DMS114 treated with DMSO at 0.1 percent for 48 hours (cell line): ENCODE results near the gene DEF6.

Source experiments
- DNase-seq: peaks from one replicate; lab custom pipeline; 2025; ENCODE audit not compliant: unreplicated experiment; lab: John Stamatoyannopoulos, UW

Gene DEF6

DNA sequence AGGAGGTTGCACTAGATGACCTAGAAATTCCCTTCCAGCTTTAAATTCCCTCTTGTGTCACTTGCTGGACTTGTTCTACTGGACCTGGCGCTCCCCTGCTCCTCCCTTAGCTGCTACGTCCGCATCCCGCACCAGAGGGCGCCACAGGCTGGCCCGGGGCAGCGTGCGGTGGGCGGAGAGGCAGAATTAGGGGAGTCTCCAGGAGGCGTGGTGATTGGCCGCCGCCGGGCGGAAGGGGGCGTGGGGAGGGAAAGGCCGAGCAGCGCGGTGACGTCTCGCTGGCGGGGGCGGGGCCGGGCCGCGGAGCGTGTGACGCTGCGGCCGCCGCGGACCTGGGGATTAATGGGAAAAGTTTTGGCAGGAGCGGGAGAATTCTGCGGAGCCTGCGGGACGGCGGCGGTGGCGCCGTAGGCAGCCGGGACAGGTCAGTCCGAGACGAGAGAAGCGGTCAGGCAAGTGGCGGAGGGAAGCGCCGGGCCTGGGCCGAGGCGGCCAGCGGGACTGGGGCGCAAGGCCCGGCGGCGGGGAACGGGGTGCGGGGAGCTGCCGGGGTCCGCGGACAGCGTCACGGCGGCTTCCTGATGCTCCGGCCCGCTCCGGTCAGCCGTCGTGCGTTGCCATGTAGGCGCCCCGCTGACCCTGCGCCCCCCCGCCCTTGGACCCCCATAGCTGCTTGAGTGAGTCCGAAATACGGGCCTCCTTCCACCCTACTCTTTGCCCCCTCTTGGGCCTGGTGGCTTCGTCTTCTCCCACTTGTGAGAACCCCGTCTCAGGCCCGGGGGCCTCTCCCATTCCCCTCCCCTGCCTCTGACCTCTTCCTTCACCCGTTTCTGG lies 44.9 kb downstream of the DEF6 start, which contains the start of gene PPARD:
PPARD (plus strand) TSS at position 301 of the 834 bp plus-strand sequence. CDS start 68,530 bp downstream, outside the sequence.
- DNase-seq: peak; percentile 97

DNA sequence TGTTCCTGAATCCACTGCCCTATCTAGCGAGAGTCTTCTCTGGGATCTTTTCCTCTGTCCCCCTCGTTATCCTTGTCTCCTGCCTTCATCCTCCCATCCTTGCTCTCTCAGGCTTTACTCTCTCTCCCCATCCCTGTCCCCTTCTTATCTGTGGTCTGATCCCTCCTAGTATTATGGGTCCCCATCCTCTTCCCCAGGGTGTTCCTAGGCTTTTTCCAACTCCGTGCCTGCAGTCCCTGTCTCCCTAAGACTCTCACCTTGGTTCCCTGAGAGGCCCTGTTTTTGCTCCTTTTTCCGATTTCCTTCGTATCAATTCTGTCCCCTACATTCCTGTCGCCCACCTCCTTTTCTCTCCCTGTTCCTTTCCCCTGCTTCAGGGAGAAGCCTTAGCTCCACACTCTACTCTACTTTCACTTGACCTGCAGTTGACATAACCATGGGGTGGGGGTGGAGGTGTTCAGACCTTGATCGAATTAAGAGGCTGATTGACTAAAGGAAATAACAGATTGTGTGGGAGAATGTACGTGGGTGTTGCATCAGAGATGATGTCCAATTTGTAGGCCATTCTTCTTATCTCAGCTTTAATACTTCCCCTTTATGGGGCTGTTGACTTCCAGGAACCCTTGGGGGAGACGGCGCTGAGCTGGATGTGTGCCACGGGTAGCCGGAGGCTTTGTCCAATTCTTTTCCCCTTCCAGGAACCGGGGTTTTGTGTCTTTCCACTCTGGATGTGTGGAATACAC lies 45.6 kb downstream of the DEF6 start:
- DNase-seq: no peak

DNA sequence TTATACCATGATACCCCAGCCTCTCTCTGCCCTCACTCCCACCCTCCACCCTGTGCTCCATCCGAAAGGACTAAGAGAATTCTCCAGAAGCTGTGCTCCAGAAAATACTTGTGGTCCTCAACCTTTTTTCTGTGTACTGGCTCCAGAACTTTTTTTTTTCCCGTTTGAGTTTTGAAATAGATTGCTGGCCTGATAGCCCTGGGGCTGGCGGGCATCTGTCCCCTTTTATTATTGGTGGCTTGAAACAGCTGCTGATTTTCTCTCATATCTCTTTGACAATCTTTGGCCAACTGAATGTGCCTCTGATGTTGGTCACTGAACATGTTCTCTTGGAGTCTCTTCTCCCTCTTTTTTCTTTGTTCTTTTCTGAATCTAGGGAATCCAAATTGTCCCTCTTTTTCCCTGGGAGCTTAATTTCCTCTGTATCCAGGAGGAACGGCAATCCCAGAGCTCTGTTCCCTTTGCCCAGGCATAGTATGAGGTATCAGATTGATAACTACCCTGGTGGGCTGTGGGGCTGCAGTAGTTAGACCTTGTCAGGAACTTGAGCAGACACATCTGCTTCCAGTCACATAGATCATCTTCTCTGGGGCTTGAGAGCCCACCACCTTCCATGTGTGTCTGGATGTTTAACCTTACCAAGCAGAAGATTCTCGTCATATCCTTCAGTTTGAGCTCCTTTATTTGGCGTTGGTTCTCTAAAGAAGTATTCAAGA lies 46.4 kb downstream of the DEF6 start:
- DNase-seq: no peak

DNA sequence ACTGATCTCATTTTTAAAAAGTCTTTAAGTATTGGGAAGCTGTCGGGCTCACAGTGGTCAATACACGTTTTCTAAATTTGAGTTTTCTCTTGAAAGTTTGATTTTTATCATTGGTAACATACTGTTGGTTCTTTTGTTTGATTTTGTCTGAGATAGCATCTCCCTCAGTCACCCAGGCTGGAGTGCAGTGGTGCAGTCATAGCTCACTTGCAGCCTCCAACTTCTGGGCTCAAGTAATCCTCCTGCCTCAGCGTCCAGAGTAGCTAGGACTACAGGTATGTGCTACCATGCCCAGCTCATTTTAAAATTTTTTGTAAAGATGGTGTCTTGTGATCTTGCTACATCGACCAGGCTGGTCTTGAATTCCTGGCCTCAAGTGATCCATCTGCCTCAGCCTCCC lies 53.8 kb downstream of the DEF6 start:
- DNase-seq: no peak

DNA sequence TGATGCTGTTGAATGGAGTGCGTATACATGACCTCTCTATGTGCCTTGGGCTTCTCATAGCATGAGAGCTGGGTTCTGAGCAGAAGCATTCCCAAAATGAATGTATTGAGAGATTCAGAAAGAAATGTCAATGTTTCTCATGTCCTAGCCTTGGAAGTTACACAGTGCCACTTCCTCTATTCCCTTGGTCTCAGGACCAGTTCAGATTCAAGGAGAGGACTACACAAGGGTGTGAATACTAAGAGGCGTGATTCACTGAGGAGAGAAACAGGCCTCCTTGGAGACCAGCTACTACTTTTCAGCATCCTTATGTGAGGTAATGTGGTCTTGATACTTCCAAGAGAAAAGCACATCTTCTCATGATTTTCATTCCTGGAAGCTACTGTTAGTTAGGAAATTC lies 55.1 kb downstream of the DEF6 start:
- no peak for DNase-seq

DNA sequence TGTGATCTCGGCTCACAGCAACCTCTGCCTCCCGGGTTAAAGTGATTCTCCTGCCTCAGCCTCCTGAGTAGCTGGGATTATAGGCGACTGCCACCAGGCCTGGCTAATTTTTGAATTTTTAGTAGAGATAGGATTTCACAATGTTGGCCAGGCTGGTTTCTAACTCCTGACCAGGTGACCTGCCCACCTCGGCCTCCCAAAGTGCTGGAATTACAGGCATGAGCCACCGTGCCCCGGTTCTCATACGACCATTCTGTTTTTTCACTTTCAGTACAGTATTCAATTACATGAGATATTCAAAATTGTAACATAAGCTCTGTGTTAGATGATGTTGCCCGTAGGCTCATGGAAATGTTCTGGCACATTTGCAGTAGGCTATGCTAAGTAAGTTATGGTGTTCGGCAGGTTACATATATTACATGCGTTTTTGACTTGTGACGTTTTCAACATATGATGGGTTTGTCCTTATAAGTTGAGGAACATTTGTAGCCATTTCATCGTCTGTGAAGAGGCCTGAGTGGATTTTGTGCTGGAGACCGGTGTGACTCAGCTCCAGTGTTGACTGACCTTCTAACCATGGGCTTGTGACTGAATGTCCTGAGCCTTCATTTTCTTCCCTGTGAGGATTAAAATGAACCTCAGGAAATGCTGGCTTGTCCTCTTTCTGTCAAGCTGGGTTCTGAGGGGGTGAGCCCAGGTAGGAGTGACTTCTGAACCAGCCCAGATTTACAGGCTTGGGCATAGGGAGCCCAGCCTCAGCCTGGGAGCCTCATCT lies 56.9 kb downstream of the DEF6 start:
- DNase-seq: no peak

DNA sequence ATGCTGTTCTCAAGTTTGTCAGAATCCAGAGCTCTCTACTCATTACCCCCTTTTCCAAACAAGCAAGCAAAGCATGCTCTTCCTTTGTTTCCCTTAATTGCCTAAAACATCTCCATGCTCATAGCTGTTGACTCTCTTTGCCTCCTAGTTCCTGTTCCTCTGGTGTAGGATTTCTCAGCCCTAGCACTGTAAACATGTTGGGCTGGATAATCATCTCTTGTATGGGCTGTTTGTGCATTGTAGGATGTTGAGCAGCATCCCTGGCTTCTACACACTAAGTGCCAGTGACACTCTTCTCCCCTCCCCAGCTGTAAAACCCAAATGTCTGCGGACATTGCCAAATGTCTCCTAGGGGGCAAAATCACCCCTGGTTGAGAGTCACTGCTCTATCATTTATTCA lies 58.8 kb downstream of the DEF6 start:
- no peak for DNase-seq

DNA sequence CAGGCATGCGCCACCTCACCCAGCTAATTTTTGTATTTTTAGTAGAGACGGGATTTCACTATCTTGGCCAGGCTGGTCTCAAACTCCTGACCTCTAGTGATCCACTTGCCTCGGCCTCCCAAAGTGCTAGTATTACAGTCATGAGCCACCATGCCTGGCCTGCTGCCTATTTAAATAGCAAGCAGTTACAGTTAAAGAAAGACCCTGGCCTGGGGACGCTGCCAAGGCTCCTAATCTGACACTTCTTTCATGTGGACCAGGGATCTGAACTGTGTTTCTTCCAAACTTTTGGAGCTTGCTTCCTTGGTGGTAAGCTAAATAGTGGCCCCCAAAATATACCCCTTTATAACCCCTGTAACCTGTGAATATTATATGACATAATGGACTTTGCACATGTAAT lies 60.1 kb downstream of the DEF6 start:
- no peak for DNase-seq

DNA sequence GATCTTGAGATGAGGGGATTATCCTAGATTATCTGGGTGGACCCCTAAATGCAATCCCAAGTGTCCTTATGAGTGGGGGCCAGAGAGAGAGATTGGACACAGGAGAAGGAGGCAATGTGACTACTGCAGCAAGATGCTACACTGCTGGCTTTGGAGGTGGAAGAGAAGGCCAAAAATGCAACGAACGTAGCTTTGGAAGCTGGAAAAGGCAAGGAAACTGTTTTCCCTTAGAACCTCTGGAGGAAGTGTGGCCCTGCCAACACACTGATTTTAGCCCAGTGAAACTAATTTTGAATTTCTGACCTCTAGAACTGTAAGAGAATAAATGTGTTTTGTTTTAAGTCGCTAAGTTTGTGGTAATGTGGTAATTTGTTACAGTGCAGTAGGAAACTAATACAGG lies 60.5 kb downstream of the DEF6 start:
- DNase-seq: no peak

DNA sequence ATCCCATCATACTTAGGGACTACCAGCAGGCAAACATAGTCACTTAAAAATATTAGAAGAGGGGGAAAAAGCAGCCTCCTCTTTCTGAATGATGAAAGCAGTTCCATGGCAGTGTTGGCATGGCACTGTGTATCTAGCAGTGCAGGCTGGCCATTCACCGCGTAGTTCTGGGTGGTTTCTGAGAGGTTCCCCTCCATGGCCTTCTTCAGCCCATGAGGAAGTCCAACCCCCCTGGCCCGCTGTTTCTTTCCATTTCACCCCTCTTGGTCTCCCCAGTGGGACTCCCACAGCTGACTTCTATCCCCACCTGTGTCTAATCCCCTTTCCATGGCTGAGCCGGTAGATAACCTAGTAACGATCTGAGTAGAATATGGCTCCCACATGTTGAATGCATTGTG lies 61.7 kb downstream of the DEF6 start:
- DNase-seq: no peak

DNA sequence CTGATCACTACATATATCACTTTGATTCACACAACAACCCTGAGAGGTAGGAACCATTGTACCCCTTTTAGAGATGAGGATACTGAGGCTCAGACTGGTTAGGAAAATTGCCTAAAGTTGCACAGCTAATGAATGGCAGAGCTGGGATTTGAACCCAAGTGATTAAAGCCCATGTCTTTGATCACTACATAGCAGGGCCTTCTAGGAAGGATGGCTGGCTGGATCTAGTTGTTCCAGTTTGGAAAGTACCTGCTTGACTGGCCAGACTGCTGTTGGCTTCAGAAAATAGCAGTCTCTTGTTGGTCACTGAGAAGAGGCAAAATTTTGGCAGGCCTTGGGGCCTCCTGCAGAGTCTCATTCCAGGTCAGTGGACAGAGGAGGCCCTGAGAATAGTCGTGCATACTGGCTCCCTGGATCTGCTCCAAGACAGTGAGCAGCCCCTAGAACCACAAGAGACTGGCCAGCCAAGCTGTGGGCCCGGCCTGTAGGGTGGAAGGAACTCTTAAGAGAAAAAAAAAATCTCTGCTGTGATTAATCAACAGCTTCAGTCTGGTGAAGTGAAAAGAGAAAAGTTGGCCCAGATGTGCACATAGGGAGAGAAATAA lies 62.2 kb downstream of the DEF6 start:
- no peak for DNase-seq

DNA sequence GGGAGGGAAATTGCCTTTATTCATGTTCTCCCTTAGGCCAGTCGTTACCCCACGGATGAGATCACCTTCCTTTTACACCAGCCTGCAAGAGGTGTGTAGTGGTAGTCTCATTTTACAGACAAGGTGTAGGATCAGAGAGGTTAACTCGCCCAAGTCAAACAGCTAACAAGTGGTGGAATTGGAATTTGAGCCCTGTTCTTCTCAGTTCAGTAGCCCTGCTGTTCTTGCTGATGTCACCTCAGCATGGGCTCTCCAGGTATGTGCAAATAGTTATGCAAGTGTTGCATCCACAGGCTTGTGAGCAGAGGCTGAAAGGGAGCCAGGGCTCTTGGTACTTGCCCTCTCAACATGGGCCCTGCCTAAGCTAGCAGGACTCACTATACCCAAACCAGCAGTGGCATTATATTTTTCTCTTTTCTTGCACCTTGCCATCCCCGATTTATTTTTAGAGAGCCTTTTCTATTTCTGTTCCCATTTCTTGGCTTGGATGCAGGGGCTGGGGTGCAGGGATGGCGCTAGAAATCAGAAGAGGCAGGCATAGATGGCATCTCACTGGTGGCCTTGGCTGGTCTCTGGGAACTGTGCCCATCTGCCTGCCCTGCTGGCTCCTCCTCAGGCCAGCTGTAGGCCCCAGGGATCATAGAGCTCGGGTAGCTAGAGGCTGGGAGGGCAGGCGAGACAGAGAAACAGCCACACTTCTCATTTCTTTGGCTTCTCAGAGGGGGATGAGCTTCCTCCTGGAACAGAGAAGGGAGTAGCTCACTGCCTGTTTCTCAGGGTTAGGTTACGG lies 62.9 kb downstream of the DEF6 start:
- DNase-seq: no peak

DNA sequence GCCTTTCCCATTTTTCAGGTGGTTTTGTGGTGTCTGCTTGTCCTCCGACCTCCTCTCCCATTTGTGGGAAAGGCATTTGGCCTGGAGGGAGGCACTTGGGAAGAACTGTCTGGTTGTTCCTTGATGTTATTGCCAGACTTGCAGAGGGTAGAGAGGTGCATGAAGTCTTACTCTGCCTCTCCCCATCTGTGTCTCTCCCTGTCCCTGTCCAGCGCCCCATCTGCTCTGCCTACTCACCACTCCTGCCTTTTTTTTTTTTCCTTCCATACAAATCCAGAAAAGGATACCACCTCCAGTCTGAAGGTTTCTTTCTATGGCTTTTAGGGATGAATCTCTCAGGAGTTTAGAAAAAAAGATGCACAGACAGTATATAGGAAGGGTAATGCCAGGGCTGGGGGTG lies 64.6 kb downstream of the DEF6 start:
- no peak for DNase-seq

DNA sequence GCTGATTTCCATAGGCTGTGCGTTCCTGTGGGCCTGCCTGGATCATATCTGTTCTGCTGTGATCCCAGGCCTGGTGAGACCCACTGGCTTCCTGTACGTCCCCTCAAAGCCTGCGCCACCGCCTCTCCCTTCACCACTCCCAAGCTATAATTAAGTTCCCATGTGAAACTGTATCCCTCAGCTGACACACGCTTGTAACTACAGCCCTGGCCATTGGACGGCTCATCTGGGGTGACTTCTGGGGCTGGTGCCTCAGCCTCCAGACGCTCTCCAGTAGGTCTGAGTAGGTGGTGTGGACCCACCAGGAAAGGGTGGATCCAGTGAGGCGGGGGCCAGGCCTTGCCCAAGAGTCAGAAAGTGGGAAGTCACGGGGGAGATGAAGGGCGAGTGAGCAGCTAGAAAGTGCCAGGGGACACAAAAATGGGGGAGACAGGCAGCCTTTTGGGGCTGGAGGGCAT lies 65.7 kb downstream of the DEF6 start:
- no peak for DNase-seq

DNA sequence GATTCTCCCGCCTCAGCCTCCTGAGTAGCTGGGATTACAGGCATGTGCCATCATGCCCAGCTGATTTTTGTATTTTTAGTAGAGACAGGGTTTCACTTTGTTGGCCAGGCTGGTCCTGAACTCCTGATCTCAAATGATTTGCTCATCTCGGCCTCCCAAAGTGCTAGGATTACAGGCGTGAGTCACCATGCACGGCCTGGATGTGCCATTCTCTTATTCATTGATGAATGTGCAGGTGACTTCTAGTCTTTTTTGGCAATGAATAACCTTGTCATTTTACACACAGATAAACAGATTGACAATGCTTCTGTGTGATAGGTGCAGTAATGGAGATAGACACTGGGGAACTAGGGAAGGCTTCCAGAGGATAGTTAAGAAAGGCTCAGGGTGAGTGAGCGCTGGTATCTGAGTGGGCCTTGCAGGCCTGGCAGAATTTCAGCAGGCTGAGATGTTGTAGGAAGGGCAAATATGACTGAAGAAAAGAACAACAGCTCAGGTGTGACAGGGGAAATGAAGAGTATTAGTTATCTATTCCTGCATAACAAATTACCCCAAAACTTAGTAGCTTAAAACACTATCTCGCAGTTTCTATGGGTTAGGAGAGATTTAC lies 68.1 kb downstream of the DEF6 start:
- DNase-seq: no peak

DNA sequence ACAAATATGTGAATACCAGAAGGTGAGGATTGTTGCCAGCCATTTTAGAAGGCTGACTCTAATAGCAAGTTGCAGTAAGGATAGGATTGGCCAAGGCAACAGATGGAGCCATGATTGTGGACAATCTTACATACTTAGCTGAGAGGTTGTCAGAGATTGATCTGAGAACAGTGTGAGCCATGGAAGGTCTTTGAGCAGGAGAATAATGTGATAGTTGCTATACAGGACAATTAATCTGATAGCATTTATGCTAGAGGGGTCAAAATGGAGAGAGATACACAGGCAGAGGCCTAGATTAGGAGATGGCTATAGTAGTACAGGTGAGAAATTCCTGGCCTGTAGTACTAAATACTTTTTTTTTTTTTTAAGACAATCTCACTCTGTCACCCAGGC lies 68.6 kb downstream of the DEF6 start:
- no peak for DNase-seq

DNA sequence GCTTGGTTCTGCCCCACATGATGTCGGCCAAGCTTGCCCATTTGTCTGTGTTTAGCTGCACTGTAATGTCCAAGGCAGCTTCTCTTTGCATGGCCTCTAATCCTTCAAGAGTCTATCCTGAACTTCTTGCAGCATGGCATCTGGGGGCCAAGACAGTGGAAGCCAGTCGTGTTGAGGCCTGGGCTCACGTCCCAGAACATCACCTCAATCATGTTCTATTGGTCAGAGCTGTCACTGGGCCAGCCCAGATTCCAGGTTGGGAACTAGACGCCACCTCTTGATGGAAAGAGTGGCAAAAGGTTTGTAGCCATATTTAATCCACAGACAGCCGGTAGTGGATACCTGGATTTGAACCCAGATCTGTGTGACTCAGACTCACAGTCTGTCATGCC lies 70.0 kb downstream of the DEF6 start:
- no peak for DNase-seq

DNA sequence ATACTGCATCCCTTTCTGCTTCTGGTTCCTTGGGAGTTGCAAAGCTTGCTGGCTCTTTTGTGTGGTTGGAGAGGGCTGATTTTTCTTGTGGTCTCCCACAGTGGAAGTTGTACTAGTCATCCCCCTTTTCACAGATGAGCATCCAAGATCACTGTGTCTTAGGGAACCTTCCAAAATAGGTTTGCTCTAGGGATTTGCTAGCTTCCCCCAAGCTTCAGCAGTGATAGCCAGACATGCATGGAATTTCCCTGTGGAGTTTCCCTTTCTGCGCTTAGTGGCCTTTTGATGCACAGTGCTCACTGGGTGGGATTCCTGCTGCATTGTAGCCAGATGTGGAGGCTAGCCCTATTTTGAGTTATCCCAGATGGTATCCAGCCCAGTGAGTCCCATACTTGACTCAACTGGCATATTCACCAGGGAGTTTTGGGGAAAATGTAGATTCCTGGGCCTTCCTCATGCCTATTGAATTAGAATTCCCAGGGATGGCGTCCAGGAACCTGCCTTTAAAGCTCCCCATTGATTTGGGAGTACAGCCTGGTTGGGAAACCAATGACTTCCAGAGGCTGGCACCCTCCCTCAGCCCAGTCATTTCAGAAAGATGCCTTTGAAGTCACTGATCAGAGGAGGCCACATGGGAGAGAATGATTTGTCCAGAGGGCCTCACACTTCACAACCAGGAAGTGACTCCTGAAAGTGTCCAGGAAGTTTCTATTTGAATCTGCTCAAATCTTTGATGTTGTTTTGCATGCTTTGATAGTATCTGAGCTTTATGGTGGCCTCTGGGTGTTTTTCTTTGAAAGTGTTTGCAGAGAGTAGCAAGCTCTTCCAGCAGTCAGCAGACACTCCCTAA lies 70.6 kb downstream of the DEF6 start:
- DNase-seq: no peak
